H9 (cell line): ENCODE measurements around the gene HS3ST2. TPM values are rescaled to one million over a fixed set of nuclear protein-coding genes. Genes with fewer than 3 reads are reported as not detected.

Source experiments
- DNase-seq: peaks from one replicate; pipeline ENCODE4 v3.0.0-alpha.2; 2017
- H2AFZ ChIP-seq: one replicate; pipeline ENCODE4 v1.6.1; 2013; ENCODE audit warnings: mild to moderate bottlenecking, low read length, control low read depth, moderate library complexity
- H2AK5ac ChIP-seq: 2 replicates; pipeline ENCODE4 v1.6.1; 2013; ENCODE audit warnings: low read length, control low read depth, mixed read lengths; ENCODE audit not compliant: insufficient read length
- H2BK120ac ChIP-seq: one replicate; pipeline ENCODE4 v1.6.1; 2013; ENCODE audit warnings: low read depth, mild to moderate bottlenecking, low read length, control low read depth, inconsistent platforms; ENCODE audit not compliant: poor library complexity, severe bottlenecking
- H2BK12ac ChIP-seq: 2 replicates; pipeline ENCODE4 v1.6.1; 2013; ENCODE audit warnings: low read length, control low read depth, mixed read lengths, low read depth; ENCODE audit not compliant: insufficient read length
- H2BK15ac ChIP-seq: 2 replicates; pipeline ENCODE4 v1.6.1; 2013; ENCODE audit warnings: low read depth, low read length, control low read depth
- H2BK20ac ChIP-seq: one replicate; pipeline ENCODE4 v1.6.1; 2013; ENCODE audit warnings: low read depth, mild to moderate bottlenecking, low read length, control low read depth, inconsistent platforms; ENCODE audit not compliant: poor library complexity, severe bottlenecking
- H2BK5ac ChIP-seq: 2 replicates; pipeline ENCODE4 v1.6.1; 2013; ENCODE audit warnings: low read length, control low read depth, mixed read lengths; ENCODE audit not compliant: insufficient read length
- H3K14ac ChIP-seq: 2 replicates; pipeline ENCODE4 v1.6.1; 2013; ENCODE audit warnings: low read length, control low read depth; ENCODE audit not compliant: insufficient read depth
- H3K18ac ChIP-seq: 2 replicates; pipeline ENCODE4 v1.6.1; 2013; ENCODE audit warnings: low read depth, mild to moderate bottlenecking, mixed read lengths, low read length, control low read depth; ENCODE audit not compliant: insufficient read length
- H3K23ac ChIP-seq: 2 replicates; pipeline ENCODE4 v1.6.1; 2013; ENCODE audit warnings: low read length, control low read depth, mixed read lengths, low read depth; ENCODE audit not compliant: insufficient read length
- H3K23me2 ChIP-seq: 2 replicates; pipeline ENCODE4 v1.6.1; 2013; ENCODE audit warnings: low read depth, mild to moderate bottlenecking, mixed read lengths, low read length, control low read depth; ENCODE audit not compliant: insufficient read length, poor library complexity, severe bottlenecking
- H3K27ac ChIP-seq: 2 replicates; pipeline ENCODE4 v1.5.1; 2013; ENCODE audit warnings: low read length, control low read depth, mixed read lengths, low read depth; ENCODE audit not compliant: insufficient read length
- H3K27me3 ChIP-seq: 2 replicates; pipeline ENCODE4 v1.6.1; 2013; ENCODE audit warnings: low read length, control low read depth, inconsistent platforms; ENCODE audit not compliant: insufficient read depth
- H3K4ac ChIP-seq: 2 replicates; pipeline ENCODE4 v1.6.1; 2013; ENCODE audit warnings: low read depth, mild to moderate bottlenecking, control low read depth, inconsistent platforms, low read length, moderate library complexity
- H3K4me1 ChIP-seq: 2 replicates; pipeline ENCODE4 v1.6.1; 2013; ENCODE audit warnings: low read length, control low read depth, inconsistent platforms; ENCODE audit not compliant: insufficient read depth
- H3K4me2 ChIP-seq: 2 replicates; pipeline ENCODE4 v1.6.1; 2013; ENCODE audit warnings: low read length, control low read depth, mixed read lengths; ENCODE audit not compliant: insufficient read length, insufficient read depth
- H3K56ac ChIP-seq: 2 replicates; pipeline ENCODE4 v1.6.1; 2013; ENCODE audit warnings: low read depth, mild to moderate bottlenecking, mixed read lengths, low read length, control low read depth; ENCODE audit not compliant: insufficient read length
- H3K79me1 ChIP-seq: 2 replicates; pipeline ENCODE4 v1.6.1; 2013; ENCODE audit warnings: low read depth, mild to moderate bottlenecking, moderate library complexity, low read length, control low read depth, inconsistent platforms; ENCODE audit not compliant: insufficient read depth, poor library complexity, severe bottlenecking
- H3K79me2 ChIP-seq: 2 replicates; pipeline ENCODE4 v1.6.1; 2013; ENCODE audit warnings: low read length, control low read depth, inconsistent platforms; ENCODE audit not compliant: insufficient read depth
- H3K9ac ChIP-seq: 2 replicates; pipeline ENCODE4 v1.6.1; 2013; ENCODE audit warnings: low read length, control low read depth, mixed read lengths; ENCODE audit not compliant: insufficient read length; ENCODE audit errors: extremely low read depth
- H3K9me3 ChIP-seq: one replicate; pipeline ENCODE4 v1.6.1; 2013; ENCODE audit warnings: low read depth, low read length, inconsistent platforms; ENCODE audit not compliant: control insufficient read depth
- H3T11ph ChIP-seq: one replicate; pipeline ENCODE4 v1.6.1; 2013; ENCODE audit warnings: mild to moderate bottlenecking, low read length, control low read depth, inconsistent platforms
- H4K20me1 ChIP-seq: one replicate; pipeline ENCODE4 v1.6.1; 2013; ENCODE audit not compliant: control insufficient read depth, insufficient read length, insufficient read depth
- H4K5ac ChIP-seq: 2 replicates; pipeline ENCODE4 v1.6.1; 2013; ENCODE audit warnings: low read depth, mild to moderate bottlenecking, mixed read lengths, low read length, control low read depth; ENCODE audit not compliant: insufficient read length
- H4K8ac ChIP-seq: replicated peaks from 2 replicates; pipeline ENCODE4 v1.6.1; 2013; ENCODE audit warnings: low read length, control low read depth, mixed read lengths, low read depth; ENCODE audit not compliant: insufficient read length
- H4K91ac ChIP-seq: 2 replicates; pipeline ENCODE4 v1.6.1; 2013; ENCODE audit warnings: low read depth, mild to moderate bottlenecking, moderate library complexity, mixed read lengths, low read length, control low read depth; ENCODE audit not compliant: insufficient read length
- H3K27ac Mint-ChIP-seq, 3 experiments: 2 replicates in 2 of 3; 3 replicates in 1 of 3; pipeline ENCODE4 v1.8.0; 2020 to 2021; ENCODE audit warnings: mixed read lengths in 3 of 3, mild to moderate bottlenecking in 1 of 3, moderate library complexity in 1 of 3
- H3K27me3 Mint-ChIP-seq: 2 replicates; pipeline ENCODE4 v1.8.0; 2021; ENCODE audit warnings: low read depth, mild to moderate bottlenecking, moderate library complexity, mixed read lengths
- H3K36me3 Mint-ChIP-seq, 3 experiments: 2 replicates in 2 of 3; 3 replicates in 1 of 3; pipeline ENCODE4 v1.8.0; 2020 to 2021; ENCODE audit warnings: low read depth in 3 of 3, mixed read lengths in 3 of 3; ENCODE audit not compliant: insufficient read depth in 1 of 3
- H3K4me1 Mint-ChIP-seq, 2 experiments: 2 replicates each; pipeline ENCODE4 v1.8.0; 2020; ENCODE audit warnings: mixed read lengths in 2 of 2
- H3K4me3 Mint-ChIP-seq, 2 experiments: 2 replicates in 1 of 2; 3 replicates in 1 of 2; pipeline ENCODE4 v1.8.0; 2020 to 2021; ENCODE audit warnings: mild to moderate bottlenecking in 2 of 2, mixed read lengths in 2 of 2, moderate library complexity in 1 of 2
- H3K9me3 Mint-ChIP-seq, 2 experiments: 2 replicates in 1 of 2; 3 replicates in 1 of 2; pipeline ENCODE4 v1.8.0; 2020; ENCODE audit warnings: mild to moderate bottlenecking in 2 of 2, mixed read lengths in 2 of 2, moderate library complexity in 1 of 2
- CTCF ChIP-seq: fragments of 200-600 bp; sonication (generic); conservative IDR thresholded peaks from 3 replicates; pipeline ENCODE4 v1.8.0; 2021; ENCODE audit warnings: antibody characterized with exemption, mild to moderate bottlenecking
- WGBS: extraction: QIAGEN DNeasy Blood & Tissue Kit; methylation state at CpG from one replicate; pipeline ENCODE4 v1.1.7; 2013; ENCODE audit warnings: missing lambda C conversion rate, low lambda C conversion rate, mixed read lengths; ENCODE audit not compliant: insufficient read length; ENCODE audit errors: extremely low coverage; 5-methylcytosine and 5-hydroxymethylcytosine counted together
- total RNA-seq: library from RNA; stranded (reverse); gene quantifications from 2 replicates; pipeline ENCODE4 v1.2.1, GENCODE V29; 2021

Gene HS3ST2
- total RNA-seq, 1 experiment from 2014 or later: 3.1 TPM

- Histone ChIP-seq H3K9me3 (no peaks in the 10 kb centered on the region), H2BK15ac (no peak overlapping the region), H3K4ac (no peak overlapping the region), H2BK5ac (no peak overlapping the region), H4K91ac (no peak overlapping the region), H3K14ac (no peak overlapping the region), H2BK12ac (no peak overlapping the region), H3K56ac (no peak overlapping the region), H3K9ac (no peak overlapping the region), H2BK20ac (no peak overlapping the region), H3K27ac (no peak overlapping the region), H3K79me2 (no peaks in the 10 kb centered on the region), H2AFZ (no peak overlapping the region), H4K5ac (no peak overlapping the region), H3K79me1 (no peaks in the 10 kb centered on the region), H2AK5ac (no peak overlapping the region), H3K18ac (no peak overlapping the region), H3K27me3 (no peaks in the 10 kb centered on the region), H3K23me2 (no peaks in the 10 kb centered on the region), H3K23ac (no peak overlapping the region), H2BK120ac (no peak overlapping the region), H4K20me1 (no peaks in the 10 kb centered on the region), H3K4me1 (no peaks in the 10 kb centered on the region), H3K4me2 (no peak overlapping the region), H3T11ph (no peak overlapping the region), H4K8ac (no peak overlapping the region)
- WGBS: no CpG with 5 or more reads among the region's 5 CpGs
- Mint-ChIP-seq H3K4me3 (no peak overlapping the region), H3K9me3 (0 out of 5 replicates have a peak, but pooled peaks cover 0 to 3% of the 10 kb centered on the region in 2 experiments), H3K27ac (no peak overlapping the region), H3K36me3 (peaks cover 0 to 5% (median 0%) of the 10 kb centered on the region in 3 experiments; a peak in 1 of 7 replicates), H3K27me3 (peaks cover 5% of the 10 kb centered on the region), H3K4me1 (peaks cover 0 to 2% of the 10 kb centered on the region in 2 experiments; a peak in 2 of 4 replicates)
- DNase-seq: no peak
- TF ChIP-seq CTCF: no peak
These were observed 9.1 kb upstream of the HS3ST2 start for GRCh38 chr16:22804893-22805292.
